ENCODE data around the gene XRCC5.

DNA sequence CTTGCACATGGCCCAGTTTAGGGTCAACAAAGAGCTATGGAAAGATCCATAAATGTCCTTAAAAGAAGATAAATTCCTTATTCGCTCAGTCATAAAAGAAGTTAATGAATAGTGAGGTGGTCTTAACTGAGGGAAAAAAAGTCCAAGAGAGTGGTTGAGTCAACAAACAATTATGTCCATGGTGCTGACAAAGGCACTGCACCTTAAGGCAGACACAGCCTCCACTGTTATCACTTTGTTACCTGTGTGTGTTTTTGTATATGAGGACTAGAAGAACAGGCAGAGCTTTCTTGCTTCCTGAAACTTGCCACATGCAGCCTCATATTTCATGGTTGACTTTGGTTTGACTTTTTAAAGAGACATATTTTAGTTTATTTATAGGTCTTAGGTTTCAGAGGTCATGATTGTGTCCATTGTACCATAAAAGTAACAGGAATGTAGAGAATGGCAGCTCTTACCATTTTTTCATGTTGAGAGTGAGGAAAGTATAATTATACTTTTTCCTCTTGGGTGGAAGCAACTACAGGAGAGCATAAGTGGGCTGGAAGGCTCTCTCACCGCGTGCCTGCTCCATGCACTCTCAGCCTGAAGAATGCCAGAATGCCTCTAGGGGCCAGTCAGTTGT lies 93.6 kb downstream of the XRCC5 start:
- TF ChIP-seq, protein P1, sequence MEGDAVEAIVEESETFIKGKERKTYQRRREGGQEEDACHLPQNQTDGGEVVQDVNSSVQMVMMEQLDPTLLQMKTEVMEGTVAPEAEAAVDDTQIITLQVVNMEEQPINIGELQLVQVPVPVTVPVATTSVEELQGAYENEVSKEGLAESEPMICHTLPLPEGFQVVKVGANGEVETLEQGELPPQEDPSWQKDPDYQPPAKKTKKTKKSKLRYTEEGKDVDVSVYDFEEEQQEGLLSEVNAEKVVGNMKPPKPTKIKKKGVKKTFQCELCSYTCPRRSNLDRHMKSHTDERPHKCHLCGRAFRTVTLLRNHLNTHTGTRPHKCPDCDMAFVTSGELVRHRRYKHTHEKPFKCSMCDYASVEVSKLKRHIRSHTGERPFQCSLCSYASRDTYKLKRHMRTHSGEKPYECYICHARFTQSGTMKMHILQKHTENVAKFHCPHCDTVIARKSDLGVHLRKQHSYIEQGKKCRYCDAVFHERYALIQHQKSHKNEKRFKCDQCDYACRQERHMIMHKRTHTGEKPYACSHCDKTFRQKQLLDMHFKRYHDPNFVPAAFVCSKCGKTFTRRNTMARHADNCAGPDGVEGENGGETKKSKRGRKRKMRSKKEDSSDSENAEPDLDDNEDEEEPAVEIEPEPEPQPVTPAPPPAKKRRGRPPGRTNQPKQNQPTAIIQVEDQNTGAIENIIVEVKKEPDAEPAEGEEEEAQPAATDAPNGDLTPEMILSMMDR (IDR thresholded peaks at IDR 0.05), result no peak
- TF ChIP-seq POLR2AphosphoS5 (IDR thresholded peaks at IDR 0.05) (no peak), POLR2A (IDR thresholded peaks at IDR 0.05) (no peak)
